ENCODE measurements around the gene AK3.
"Not testable (repeated sequence)": the region's sequence is repeated elsewhere in the genome, so short reads cannot be mapped to it uniquely, and the experiment has no call there.

AK3 gene

GRCh38 chr9:4762886-4763541 is 22.0 kb upstream of the AK3 start:
- TF ChIP-seq CTCF (conservative IDR thresholded peaks at IDR 0.05; ENCODE audit: low read length) = no peak
- no peak for DNase-seq (ENCODE audit: low read depth)
- H3K4me3 ChIP-seq (ENCODE audit: low read length) = no peak overlapping the region

GRCh38 chr9:4762108-4762885 is 21.3 kb upstream of the AK3 start:
- no peak overlapping the region for H3K4me3 ChIP-seq (ENCODE audit: low read length)
- peak; percentile 66 for DNase-seq (ENCODE audit: low read depth)
- peak; percentile 85 for TF ChIP-seq CTCF (conservative IDR thresholded peaks at IDR 0.05; ENCODE audit: low read length)

- no peak overlapping the region for H3K4me3 ChIP-seq (ENCODE audit: low read length)
- no peak for DNase-seq (ENCODE audit: low read depth)
- TF ChIP-seq CTCF (conservative IDR thresholded peaks at IDR 0.05; ENCODE audit: low read length) = no peak
Measured at GRCh38 chr9:4760122-4760521, 19.1 kb upstream of the AK3 start.

GRCh38 chr9:4756420-4756819 is 15.4 kb upstream of the AK3 start:
- DNase-seq (ENCODE audit: low read depth) = no peak
- no peak overlapping the region for H3K4me3 ChIP-seq (ENCODE audit: low read length)
- no peak for TF ChIP-seq CTCF (conservative IDR thresholded peaks at IDR 0.05; ENCODE audit: low read length)

GRCh38 chr9:4755026-4755609 is 14.1 kb upstream of the AK3 start:
- no peak for DNase-seq (ENCODE audit: low read depth)
- TF ChIP-seq CTCF (conservative IDR thresholded peaks at IDR 0.05; ENCODE audit: low read length) = no peak
- no peak overlapping the region for H3K4me3 ChIP-seq (ENCODE audit: low read length)

GRCh38 chr9:4754530-4754929 is 13.5 kb upstream of the AK3 start:
- not testable (repeated sequence) for H3K4me3 ChIP-seq (ENCODE audit: low read length); DNase-seq (ENCODE audit: low read depth)

- DNase-seq (ENCODE audit: low read depth) = peak; percentile 43
- peak; percentile 77 for TF ChIP-seq CTCF (conservative IDR thresholded peaks at IDR 0.05; ENCODE audit: low read length)
- H3K4me3 ChIP-seq (ENCODE audit: low read length) = no peak overlapping the region
Measured at GRCh38 chr9:4750023-4750673, 9.1 kb upstream of the AK3 start.

Data from AG10803 (cell line).